ENCODE data around the gene AFF3.

- TF ChIP-seq CTCF (conservative IDR thresholded peaks at IDR 0.05) (no peak), EZH2 (IDR thresholded peaks at IDR 0.05; ENCODE audit: low read depth) (no peak)
Measured at GRCh38 chr2:99771681-99772333, 370.6 kb downstream of the AFF3 start.

All from PC-9 (cell line).